Heart left ventricle (tissue), 13 donors: ENCODE measurements around the gene RAB28.

ENCODE experiments used
- POLR2A ChIP-seq, 2 donors: fragments of 450-650 bp; IDR thresholded peaks; one replicate each; pipeline ENCODE4 v1.6.1; 2017; ENCODE audit warnings: antibody characterized with exemption in 2 of 2, mild to moderate bottlenecking in 2 of 2, moderate library complexity in 2 of 2
- TF ChIP-seq, protein P1 (sequence below), 12 donors: fragments of 200-600 bp; sonication (generic) in 4 of 12; IDR thresholded peaks; one replicate each; pipeline versions ENCODE4 v1.5.0 to v1.8.0; 2018 to 2022; ENCODE audit warnings: antibody characterized with exemption in 12 of 12, mild to moderate bottlenecking in 5 of 12
- donor health status: ischemic (EF 13 %, LVEDD 7.1; RV severe dilation, severe dysfunction).
- donor health status: DM: no; HTN: yes; CAD: no.
- donor health status: DM: no; HTN: no; CAD: no.
- donor health status: ischemic (EF 25% LVEDD 6.9; RV normal size, moderate dysfunction).
- donor health status: ischemic (EF 25% LVEDD 5.7; RV mildly dilated, moderate dysfunction).
- donor health status: ischemic (EF 35%, LVEDD 5.7; RV mildly dilated, moderate dysfunction).
- donor health status: nonischemic (EF 11% LVEDD 7.7; RV severe dilation, severe dysfunction).
- donor health status: DM: yes; HTN: yes; CAD: no.
- donor health status: PGD.
- donor health status: ischemic (EF 29% LVEDD 5.4; RV normal size, mild dysfunction).
- donor health status: nonischemic (EF 23%, LVEDD 6.1; RV moderate dilation, normal function).

DNA sequence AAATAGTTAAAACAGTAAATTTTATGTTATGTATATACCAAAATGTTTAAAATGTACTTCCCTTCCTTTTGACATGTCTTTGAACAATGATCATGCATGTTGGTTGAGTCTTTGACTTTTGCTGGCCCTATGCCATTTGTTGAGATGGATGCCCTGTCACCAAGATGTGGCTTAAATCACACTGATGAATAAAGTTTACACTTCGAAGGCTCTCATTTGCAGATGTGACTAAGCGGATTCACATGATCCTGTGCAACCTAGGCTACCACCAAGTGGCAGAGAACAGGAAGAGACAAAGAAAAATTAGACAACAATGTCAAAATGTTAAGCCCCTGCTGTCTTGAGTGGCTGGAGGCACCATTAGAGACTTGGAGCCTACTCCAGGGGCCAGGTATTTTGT is 139.9 kb downstream of the RAB28 start:
- TF ChIP-seq POLR2A (IDR thresholded peaks at IDR 0.05): no peak
- TF ChIP-seq, protein P1, sequence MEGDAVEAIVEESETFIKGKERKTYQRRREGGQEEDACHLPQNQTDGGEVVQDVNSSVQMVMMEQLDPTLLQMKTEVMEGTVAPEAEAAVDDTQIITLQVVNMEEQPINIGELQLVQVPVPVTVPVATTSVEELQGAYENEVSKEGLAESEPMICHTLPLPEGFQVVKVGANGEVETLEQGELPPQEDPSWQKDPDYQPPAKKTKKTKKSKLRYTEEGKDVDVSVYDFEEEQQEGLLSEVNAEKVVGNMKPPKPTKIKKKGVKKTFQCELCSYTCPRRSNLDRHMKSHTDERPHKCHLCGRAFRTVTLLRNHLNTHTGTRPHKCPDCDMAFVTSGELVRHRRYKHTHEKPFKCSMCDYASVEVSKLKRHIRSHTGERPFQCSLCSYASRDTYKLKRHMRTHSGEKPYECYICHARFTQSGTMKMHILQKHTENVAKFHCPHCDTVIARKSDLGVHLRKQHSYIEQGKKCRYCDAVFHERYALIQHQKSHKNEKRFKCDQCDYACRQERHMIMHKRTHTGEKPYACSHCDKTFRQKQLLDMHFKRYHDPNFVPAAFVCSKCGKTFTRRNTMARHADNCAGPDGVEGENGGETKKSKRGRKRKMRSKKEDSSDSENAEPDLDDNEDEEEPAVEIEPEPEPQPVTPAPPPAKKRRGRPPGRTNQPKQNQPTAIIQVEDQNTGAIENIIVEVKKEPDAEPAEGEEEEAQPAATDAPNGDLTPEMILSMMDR (IDR thresholded peaks at IDR 0.05): no peak
